Ishikawa (cell line): ENCODE data around the gene AP3D1.

ENCODE experiments used
- CEBPB ChIP-seq: IDR thresholded peaks from 2 replicates; pipeline ENCODE4 v1.6.1; 2012
- EP300 ChIP-seq: IDR thresholded peaks from 2 replicates; pipeline ENCODE4 v1.6.1; 2012; ENCODE audit warnings: borderline replicate concordance
- RAD21 ChIP-seq: IDR thresholded peaks from 2 replicates; pipeline ENCODE4 v1.6.1; 2012; ENCODE audit warnings: low read depth
- TAF1 ChIP-seq: IDR thresholded peaks from 2 replicates; pipeline ENCODE4 v1.6.1; 2012; ENCODE audit warnings: low read depth, mild to moderate bottlenecking

DNA sequence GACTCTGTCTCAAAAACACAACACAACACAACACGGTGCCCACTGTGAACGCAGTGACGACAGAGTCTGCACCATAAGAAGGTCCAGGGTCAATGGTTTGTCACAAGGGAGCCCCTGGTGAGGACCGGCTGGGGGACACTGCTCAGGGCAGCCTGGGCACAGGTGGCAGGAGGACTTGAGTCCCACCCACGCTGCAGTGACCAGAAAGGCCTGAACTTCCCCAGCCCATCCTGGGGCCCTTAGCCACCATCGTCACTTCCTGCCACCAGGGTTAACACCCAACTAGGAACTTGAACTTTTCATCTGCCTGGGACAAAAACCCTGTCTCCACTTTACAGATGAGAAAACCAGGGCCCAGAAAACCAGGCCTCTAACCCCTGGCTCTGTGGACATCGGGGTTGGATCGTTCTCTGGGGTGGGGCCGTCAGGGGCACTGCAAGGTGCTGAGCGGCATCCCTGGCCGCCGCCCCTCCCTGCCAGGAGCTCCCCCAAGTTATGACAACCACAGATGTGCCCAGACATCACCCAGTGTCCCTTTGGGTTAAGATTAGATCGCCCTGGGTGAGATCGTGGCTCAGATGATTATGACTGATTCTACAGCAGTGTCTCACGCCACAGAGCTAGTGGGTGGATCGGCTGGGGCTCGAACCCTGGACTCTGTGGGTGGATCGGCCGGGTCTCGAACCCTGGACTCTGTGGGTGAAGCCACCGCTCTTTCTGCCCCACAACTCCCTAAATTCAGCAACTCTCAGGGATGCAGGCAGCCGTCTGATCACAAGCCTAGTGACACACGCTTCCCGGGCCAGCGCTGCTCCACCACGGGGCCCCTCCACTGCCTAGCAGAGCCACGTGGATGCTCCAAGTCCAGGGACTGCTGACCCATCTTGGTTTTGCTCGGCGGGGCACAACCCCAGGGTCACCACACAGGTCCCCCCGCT lies 69.2 kb downstream of the AP3D1 start:
- TF ChIP-seq CEBPB (no peak), EP300 (no peak), RAD21 (no peak), TAF1 (no peak)
